Colonic mucosa (tissue), 4 donors: Measurements from ENCODE around the gene UVSSA. TPM values are rescaled to one million over a fixed set of nuclear protein-coding genes. Genes with fewer than 3 reads are reported as not detected.
A peak's percentile ranks its signal among the peaks of the same experiment; 100 is the strongest.

Experiments
- DNase-seq: peaks from one replicate; pipeline ENCODE4 v3.0.0-alpha.2; 2020
- H3K27ac ChIP-seq: fragments of 200-600 bp; one replicate; pipeline ENCODE4 v1.8.0; 2021
- H3K27me3 ChIP-seq: fragments of 200-600 bp; one replicate; pipeline ENCODE4 v1.8.0; 2021
- H3K36me3 ChIP-seq: fragments of 200-600 bp; one replicate; pipeline ENCODE4 v1.8.0; 2021
- H3K4me1 ChIP-seq: fragments of 200-600 bp; one replicate; pipeline ENCODE4 v1.8.0; 2021; ENCODE audit warnings: mild to moderate bottlenecking
- H3K4me3 ChIP-seq: fragments of 200-600 bp; one replicate; pipeline ENCODE4 v1.8.0; 2021
- H3K9ac ChIP-seq, 2 donors: one replicate each; pipeline ENCODE4 v1.7.0; 2013; ENCODE audit warnings: control low read depth in 2 of 2, low read depth in 2 of 2, low read length in 2 of 2
- H3K9me3 ChIP-seq: fragments of 200-600 bp; one replicate; pipeline ENCODE4 v1.8.0; 2021
- CTCF ChIP-seq: fragments of 200-600 bp; IDR thresholded peaks from one replicate; pipeline ENCODE4 v1.8.0; 2022; ENCODE audit warnings: antibody characterized with exemption, mild to moderate bottlenecking
- intact Hi-C: fragments of 100-400 bp; cut with DNase I; formaldehyde crosslinking; loops from one replicate; pipeline ENCODE4 v1.14.1; 2022
- total RNA-seq, 2 donors: library from RNA; stranded (reverse); fragmentation: NEBNext Ultra II Directional in 1 of 2; extraction: Animal tissue kit (Norgen Biotek cat#: 25700) in 1 of 2; gene quantifications; one replicate each; pipeline ENCODE4 v1.2.1, GENCODE V29; 2021
- donor health status: healthy.
- donor health status: DM: no; HTN: no; CAD: no.
- donor health status: DM: no; HTN: no; CAD: no.

The UVSSA gene
- total RNA-seq, 2 donors from 2014 or later = 16.7 to 55.7 TPM

DNA sequence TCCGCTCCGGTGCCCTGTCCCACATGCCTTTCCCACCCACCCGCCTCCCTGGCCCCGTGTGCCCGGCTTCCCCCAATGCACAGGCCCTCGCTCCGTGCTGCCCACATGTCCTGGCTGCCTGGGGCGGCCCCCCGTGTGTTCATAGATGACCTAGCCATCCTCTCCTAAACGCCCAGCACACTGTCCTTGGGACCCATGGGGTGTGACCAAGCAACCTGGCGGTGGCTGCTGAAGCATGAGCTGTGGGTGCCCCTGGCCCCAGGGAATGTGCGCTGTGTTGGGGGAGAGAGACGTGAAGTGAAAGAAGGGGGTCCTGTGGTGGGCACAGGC is 29.0 kb upstream of the UVSSA start:
- H3K27ac ChIP-seq = no peak overlapping the region
- no peak overlapping the region for H3K9ac ChIP-seq
- DNase-seq = no peak
- H3K4me1 ChIP-seq = no peaks in the 10 kb centered on the region
- H3K9me3 ChIP-seq = no peaks in the 10 kb centered on the region
- H3K4me3 ChIP-seq = no peak overlapping the region
- intact Hi-C loops = no loop called here
- peaks cover 16% of the 10 kb centered on the region for H3K36me3 ChIP-seq
- H3K27me3 ChIP-seq = no peaks in the 10 kb centered on the region
- no peak for TF ChIP-seq CTCF

DNA sequence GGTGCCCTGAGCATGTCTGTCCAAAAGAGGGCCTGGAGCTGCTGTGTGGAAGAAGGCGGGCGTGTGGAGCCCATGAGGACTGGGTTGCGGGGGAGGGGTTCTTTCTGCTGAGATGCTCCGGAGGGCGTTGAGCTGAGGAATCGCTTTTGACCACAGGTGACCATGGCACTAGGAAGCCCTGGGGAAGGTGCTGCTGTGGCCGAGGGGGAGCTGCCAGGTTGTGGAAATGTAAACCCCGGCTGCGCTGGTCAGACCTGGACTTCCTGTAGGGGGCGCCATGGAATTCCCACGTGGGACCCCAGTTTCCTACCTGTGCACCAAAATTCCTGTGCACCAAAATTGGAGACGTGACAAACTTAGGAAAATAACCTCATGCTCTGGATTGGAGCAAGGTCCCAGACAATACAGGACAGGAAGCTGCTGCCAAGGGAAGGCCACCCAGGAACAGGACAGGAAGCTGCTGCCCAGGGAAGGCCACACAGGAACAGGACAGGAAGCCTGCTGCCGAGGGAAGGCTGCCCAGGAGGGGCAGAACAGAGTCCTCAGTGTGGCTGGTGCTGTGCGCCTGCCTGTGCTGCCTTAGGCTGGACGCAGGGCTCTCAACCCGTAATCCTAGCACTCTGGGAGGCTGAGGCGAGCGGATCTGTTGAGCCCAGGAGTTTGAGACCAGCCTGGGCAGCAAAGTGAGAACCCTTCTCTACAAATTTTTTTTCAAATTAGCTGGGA is 28.4 kb upstream of the UVSSA start:
- Histone ChIP-seq H3K27ac (no peak overlapping the region), H3K36me3 (peaks cover 16% of the 10 kb centered on the region)

DNA sequence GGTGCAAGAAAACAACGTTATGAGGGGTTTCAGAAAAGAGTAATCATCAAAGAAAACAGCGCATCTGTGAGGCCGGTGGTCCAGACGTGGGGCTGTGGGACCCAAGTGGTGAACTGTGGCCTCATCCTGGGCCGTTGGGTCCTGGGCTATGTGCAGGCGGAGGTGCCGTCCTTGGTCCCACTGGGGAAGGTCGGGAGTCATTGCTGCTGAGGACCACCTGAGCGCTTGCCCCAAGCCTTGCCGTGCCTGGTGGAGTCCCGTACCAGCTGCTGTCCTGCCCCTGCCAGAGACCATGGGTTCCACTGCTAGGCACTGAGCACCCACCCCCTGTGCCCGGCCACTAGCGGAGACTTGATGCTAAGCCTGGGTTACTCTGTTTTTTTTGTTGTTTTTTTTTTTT is 25.5 kb upstream of the UVSSA start:
- H3K9ac ChIP-seq = no peak overlapping the region
- H3K4me3 ChIP-seq = no peak overlapping the region
- no peak for TF ChIP-seq CTCF
- peaks cover 13% of the 10 kb centered on the region for H3K36me3 ChIP-seq
- H3K27ac ChIP-seq = no peak overlapping the region
- H3K9me3 ChIP-seq = no peaks in the 10 kb centered on the region
- no peaks in the 10 kb centered on the region for H3K4me1 ChIP-seq
- no peak for DNase-seq
- no peaks in the 10 kb centered on the region for H3K27me3 ChIP-seq
- intact Hi-C loops = no loop called here

More for the DNA sequence above, 28.4 kb upstream of the UVSSA start:
- no peak overlapping the region for H3K9ac ChIP-seq
- DNase-seq = no peak
- no peak overlapping the region for H3K4me3 ChIP-seq
- intact Hi-C loops = no loop called here
- no peaks in the 10 kb centered on the region for H3K4me1 ChIP-seq
- no peaks in the 10 kb centered on the region for H3K27me3 ChIP-seq
- TF ChIP-seq CTCF = peak; percentile 17
- H3K9me3 ChIP-seq = no peaks in the 10 kb centered on the region

DNA sequence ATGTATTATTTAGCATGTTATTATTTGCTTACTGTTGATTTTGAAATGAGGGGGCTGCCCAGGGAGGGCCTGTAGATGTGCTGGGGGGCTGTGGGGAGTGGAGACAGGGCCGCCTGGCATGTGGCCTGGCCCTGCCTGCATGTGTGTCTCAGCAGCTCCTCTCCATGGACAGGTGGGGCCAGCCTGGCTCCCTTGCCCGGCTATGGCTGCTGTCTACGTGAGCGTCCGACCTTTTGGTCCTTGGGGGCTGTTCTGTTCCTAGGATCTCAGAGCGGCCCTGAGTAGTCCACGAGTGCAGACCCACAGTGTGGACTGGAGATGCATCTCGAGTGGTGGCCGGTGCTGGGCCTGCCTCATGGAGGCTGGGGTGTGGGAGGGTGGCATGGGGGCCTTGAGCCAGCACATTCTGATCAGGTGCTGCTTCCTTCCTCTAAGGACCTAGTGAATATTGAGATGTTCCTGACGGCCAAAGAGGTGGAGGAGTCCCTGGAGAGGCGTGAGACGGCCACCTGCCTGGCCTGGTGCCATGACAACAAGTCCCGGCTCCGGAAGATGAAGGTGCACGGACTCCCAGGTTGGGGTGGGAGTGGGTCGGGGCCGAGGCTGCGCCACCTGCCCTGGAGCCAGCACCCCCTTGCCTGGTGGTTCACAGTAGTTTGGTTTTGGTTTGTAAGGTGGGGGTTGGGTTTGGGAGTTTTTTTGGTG is 24.9 kb upstream of the UVSSA start:
- no peak for DNase-seq
- H3K4me1 ChIP-seq = no peaks in the 10 kb centered on the region
- H3K27ac ChIP-seq = no peak overlapping the region
- H3K9ac ChIP-seq = no peak overlapping the region
- H3K27me3 ChIP-seq = no peaks in the 10 kb centered on the region
- H3K9me3 ChIP-seq = no peaks in the 10 kb centered on the region
- H3K4me3 ChIP-seq = no peak overlapping the region
- peaks cover 13% of the 10 kb centered on the region for H3K36me3 ChIP-seq
- intact Hi-C loops = no loop called here
- TF ChIP-seq CTCF = no peak

- Histone ChIP-seq H3K4me1 (no peaks in the 10 kb centered on the region), H3K27me3 (no peaks in the 10 kb centered on the region), H3K27ac (no peak overlapping the region), H3K36me3 (peaks cover 7% of the 10 kb centered on the region), H3K9me3 (no peaks in the 10 kb centered on the region), H3K4me3 (no peak overlapping the region), H3K9ac (no peak overlapping the region)
- no peak for TF ChIP-seq CTCF
- intact Hi-C loops = no loop called here
- no peak for DNase-seq
These were observed 23.8 kb upstream of the UVSSA start for GRCh38 chr4:1323280-1323634.
